HepG2 (cell line): ENCODE results near the gene TEKTIP1. TPM values are rescaled to one million over a fixed set of nuclear protein-coding genes. Genes with fewer than 3 reads are reported as not detected.

Source experiments
- ARNT ChIP-seq: fragments of 450-650 bp; IDR thresholded peaks from 2 replicates; pipeline ENCODE4 v1.6.1; 2017
- ELF3 ChIP-seq: IDR thresholded peaks from 2 replicates; pipeline ENCODE4 v1.6.1; 2016; ENCODE audit warnings: missing genetic modification reagents, missing compliant biosample characterization
- GABPA ChIP-seq, 2 experiments: IDR thresholded peaks; 2 replicates each; pipeline ENCODE4 v1.6.1; 2011 to 2016; ENCODE audit warnings: low read depth in 2 of 2, low read length in 1 of 2, missing biosample characterization in 1 of 2, missing genetic modification characterization in 1 of 2
- MED8 ChIP-seq: sonication (generic); formaldehyde crosslinking; IDR thresholded peaks from 2 replicates; pipeline ENCODE4 v1.8.1; 2023; ENCODE audit warnings: mild to moderate bottlenecking, missing genetic modification reagents; ENCODE audit not compliant: insufficient replicate concordance
- NFE2L2 ChIP-seq: fragments of 150-350 bp; IDR thresholded peaks from 2 replicates; pipeline ENCODE4 v1.6.1; 2014; ENCODE audit warnings: low read length
- NR1H2 ChIP-seq: sonication (generic); formaldehyde crosslinking; IDR thresholded peaks from 2 replicates; pipeline ENCODE4 v1.8.1; 2022; ENCODE audit warnings: low read depth, missing genetic modification reagents, borderline replicate concordance
- ZFAT ChIP-seq: sonication (generic); formaldehyde crosslinking; conservative IDR thresholded peaks from 2 replicates; pipeline ENCODE4 v1.8.1; 2023; ENCODE audit warnings: missing genetic modification reagents, inconsistent platforms
- ZNF10 ChIP-seq: sonication (generic); formaldehyde crosslinking; IDR thresholded peaks from 2 replicates; pipeline ENCODE4 v1.4.0; 2020; ENCODE audit warnings: mild to moderate bottlenecking, low read depth, missing genetic modification reagents, borderline replicate concordance
- ZNF547 ChIP-seq: sonication (generic); formaldehyde crosslinking; IDR thresholded peaks from 2 replicates; pipeline ENCODE4 v1.5.1; 2020; ENCODE audit warnings: mild to moderate bottlenecking, missing genetic modification reagents
- ZNF614 ChIP-seq: IDR thresholded peaks from 2 replicates; pipeline ENCODE4 v1.6.1; 2018; ENCODE audit warnings: missing biosample characterization, missing genetic modification reagents, inconsistent platforms, borderline replicate concordance
- ZNF713 ChIP-seq: sonication (generic); formaldehyde crosslinking; IDR thresholded peaks from 2 replicates; pipeline ENCODE4 v1.4.0; 2020; ENCODE audit warnings: mild to moderate bottlenecking, missing genetic modification reagents
- ZNF782 ChIP-seq: sonication (generic); formaldehyde crosslinking; IDR thresholded peaks from 2 replicates; pipeline ENCODE4 v1.4.0; 2020; ENCODE audit warnings: missing genetic modification reagents, mild to moderate bottlenecking, borderline replicate concordance
- ZSCAN9 ChIP-seq: IDR thresholded peaks from 2 replicates; pipeline ENCODE4 v1.6.1; 2016; ENCODE audit warnings: borderline replicate concordance
- polyA plus RNA-seq, 8 experiments: library from polyadenylated mRNA; depleted of rRNA in 3 of 8; stranded (reverse) in 7 of 8; unstranded in 1 of 8; fragments of >200 nt; fragmentation: Illumina TruSeq in 4 of 8; extraction: Trizol in 4 of 8; gene quantifications; 2 replicates each; pipeline versions ENCODE4 v1.2.1 to v1.2.3, GENCODE V29; 2011 to 2016; ENCODE audit warnings: low read depth in 4 of 8, missing spikeins in 1 of 8, mixed read lengths in 1 of 8; ENCODE audit not compliant: insufficient read depth in 1 of 8
- total RNA-seq, 5 experiments: library from RNA; depleted of rRNA; stranded (reverse); fragments of >200 nt; fragmentation: Illumina TruSeq; extraction: Trizol; gene quantifications; 2 replicates each; pipeline ENCODE4 v1.2.3, GENCODE V29; 2016; ENCODE audit warnings: low read depth in 1 of 5
- TF ChIP-seq, protein P1 (sequence below): sonication (generic); formaldehyde crosslinking; IDR thresholded peaks from 2 replicates; pipeline ENCODE4 v1.5.1; 2020; ENCODE audit warnings: mild to moderate bottlenecking, missing genetic modification reagents
- TF ChIP-seq, protein P2 (sequence below): sonication (generic); formaldehyde crosslinking; IDR thresholded peaks from 2 replicates; pipeline ENCODE4 v1.4.0; 2020; ENCODE audit warnings: low read depth, missing genetic modification reagents
- TF ChIP-seq, protein P3 (sequence below): sonication (generic); formaldehyde crosslinking; IDR thresholded peaks from 2 replicates; pipeline ENCODE4 v1.4.0; 2020; ENCODE audit warnings: mild to moderate bottlenecking, low read depth, missing genetic modification reagents
- TF ChIP-seq, protein P4 (sequence below): IDR thresholded peaks from 2 replicates; pipeline ENCODE4 v1.6.1; 2016; ENCODE audit warnings: mild to moderate bottlenecking
- TF ChIP-seq, protein P5 (sequence below): sonication (generic); formaldehyde crosslinking; IDR thresholded peaks from 2 replicates; pipeline ENCODE4 v1.5.1; 2020; ENCODE audit warnings: missing genetic modification reagents, mild to moderate bottlenecking, borderline replicate concordance

Gene TEKTIP1
- total and polyA plus RNA-seq, 2 of the 13 experiments (the other 11 are each of a cell fraction or from before 2014, with no cell fraction given): not detected

DNA sequence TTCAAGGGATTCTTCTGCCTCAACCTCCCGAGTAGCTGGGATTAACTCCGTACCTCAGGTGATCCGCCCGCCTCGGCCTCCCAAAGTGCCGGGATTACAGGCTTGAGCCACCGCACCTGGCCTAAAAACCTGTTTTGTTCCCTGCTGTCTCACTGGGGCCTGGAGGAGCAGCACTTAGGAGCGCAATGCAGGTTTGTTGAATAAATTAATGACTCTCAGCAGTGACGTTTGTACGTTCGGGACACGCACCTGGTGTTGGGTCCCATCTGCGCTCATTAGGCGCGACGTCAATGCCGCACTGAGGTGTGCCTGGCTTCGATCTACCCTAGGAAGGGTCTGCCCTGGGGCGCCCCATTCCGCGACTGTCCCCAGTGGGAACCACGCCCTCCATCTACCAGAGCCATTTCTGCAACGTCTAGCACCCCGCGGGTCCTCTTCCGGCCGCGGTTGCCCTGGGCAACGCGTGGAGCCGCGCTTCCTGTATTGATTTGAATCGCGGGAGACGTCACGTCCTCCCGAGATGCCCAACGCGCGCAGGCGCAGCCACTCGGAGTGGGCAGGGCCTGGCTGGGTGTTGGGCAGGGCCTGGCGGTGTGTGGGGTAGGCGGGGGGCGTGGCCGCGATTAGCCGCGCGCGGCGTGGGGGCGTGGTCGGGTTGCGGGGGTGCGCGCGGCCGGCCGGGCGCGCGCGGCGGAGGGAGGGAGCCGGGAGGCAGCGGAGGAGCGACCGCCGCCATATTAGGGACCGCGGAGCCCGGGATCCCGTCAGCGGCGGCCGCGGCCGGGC, 33.2 kb upstream of the TEKTIP1 start, which contains the start of gene FZR1 (continued):
- TF ChIP-seq, protein P1, sequence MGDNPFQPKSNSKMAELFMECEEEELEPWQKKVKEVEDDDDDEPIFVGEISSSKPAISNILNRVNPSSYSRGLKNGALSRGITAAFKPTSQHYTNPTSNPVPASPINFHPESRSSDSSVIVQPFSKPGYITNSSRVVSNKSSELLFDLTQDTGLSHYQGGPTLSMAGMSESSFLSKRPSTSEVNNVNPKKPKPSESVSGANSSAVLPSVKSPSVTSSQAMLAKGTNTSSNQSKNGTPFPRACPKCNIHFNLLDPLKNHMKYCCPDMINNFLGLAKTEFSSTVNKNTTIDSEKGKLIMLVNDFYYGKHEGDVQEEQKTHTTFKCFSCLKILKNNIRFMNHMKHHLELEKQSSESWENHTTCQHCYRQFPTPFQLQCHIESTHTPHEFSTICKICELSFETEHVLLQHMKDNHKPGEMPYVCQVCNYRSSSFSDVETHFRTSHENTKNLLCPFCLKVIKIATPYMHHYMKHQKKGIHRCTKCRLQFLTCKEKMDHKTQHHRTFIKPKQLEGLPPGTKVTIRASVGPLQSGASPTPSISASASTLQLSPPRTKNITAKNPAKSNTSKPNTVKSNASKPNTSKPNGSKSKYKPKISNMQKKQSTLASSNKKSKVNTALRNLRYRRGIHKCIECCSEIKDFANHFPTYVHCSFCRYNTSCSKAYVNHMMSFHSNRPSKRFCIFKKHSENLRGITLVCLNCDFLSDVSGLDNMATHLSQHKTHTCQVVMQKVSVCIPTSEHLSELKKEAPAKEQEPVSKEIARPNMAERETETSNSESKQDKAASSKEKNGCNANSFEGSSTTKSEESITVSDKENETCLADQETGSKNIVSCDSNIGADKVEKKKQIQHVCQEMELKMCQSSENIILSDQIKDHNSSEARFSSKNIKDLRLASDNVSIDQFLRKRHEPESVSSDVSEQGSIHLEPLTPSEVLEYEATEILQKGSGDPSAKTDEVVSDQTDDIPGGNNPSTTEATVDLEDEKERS (CRISPR knock-in tag): no peak
- TF ChIP-seq ARNT: no peak
- TF ChIP-seq, protein P2, sequence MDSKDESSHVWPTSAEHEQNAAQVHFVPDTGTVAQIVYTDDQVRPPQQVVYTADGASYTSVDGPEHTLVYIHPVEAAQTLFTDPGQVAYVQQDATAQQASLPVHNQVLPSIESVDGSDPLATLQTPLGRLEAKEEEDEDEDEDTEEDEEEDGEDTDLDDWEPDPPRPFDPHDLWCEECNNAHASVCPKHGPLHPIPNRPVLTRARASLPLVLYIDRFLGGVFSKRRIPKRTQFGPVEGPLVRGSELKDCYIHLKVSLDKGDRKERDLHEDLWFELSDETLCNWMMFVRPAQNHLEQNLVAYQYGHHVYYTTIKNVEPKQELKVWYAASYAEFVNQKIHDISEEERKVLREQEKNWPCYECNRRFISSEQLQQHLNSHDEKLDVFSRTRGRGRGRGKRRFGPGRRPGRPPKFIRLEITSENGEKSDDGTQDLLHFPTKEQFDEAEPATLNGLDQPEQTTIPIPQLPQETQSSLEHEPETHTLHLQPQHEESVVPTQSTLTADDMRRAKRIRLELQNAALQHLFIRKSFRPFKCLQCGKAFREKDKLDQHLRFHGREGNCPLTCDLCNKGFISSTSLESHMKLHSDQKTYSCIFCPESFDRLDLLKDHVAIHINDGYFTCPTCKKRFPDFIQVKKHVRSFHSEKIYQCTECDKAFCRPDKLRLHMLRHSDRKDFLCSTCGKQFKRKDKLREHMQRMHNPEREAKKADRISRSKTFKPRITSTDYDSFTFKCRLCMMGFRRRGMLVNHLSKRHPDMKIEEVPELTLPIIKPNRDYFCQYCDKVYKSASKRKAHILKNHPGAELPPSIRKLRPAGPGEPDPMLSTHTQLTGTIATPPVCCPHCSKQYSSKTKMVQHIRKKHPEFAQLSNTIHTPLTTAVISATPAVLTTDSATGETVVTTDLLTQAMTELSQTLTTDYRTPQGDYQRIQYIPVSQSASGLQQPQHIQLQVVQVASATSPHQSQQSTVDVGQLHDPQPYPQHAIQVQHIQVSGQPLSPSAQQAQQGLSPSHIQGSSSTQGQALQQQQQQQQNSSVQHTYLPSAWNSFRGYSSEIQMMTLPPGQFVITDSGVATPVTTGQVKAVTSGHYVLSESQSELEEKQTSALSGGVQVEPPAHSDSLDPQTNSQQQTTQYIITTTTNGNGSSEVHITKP (CRISPR knock-in tag): peak; percentile 62; the same call in 1 of the 2 replicates
- 0 out of 2 replicates have a peak, but pooled peaks have one; percentile 59 for TF ChIP-seq ZNF713 (CRISPR knock-in tag)
- TF ChIP-seq ZSCAN9: peak; percentile 69
- TF ChIP-seq, protein P3, sequence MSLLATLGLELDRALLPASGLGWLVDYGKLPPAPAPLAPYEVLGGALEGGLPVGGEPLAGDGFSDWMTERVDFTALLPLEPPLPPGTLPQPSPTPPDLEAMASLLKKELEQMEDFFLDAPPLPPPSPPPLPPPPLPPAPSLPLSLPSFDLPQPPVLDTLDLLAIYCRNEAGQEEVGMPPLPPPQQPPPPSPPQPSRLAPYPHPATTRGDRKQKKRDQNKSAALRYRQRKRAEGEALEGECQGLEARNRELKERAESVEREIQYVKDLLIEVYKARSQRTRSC (CRISPR knock-in tag): no peak
- no peak for TF ChIP-seq ZNF782 (CRISPR knock-in tag)
- TF ChIP-seq ZNF10 (CRISPR knock-in tag): no peak
- no peak for TF ChIP-seq NFE2L2
- TF ChIP-seq MED8 (CRISPR knock-in tag): peak; percentile 52
- TF ChIP-seq ELF3 (CRISPR knock-in tag): peak; percentile 66
- TF ChIP-seq ZFAT: no peak
- peak; percentile 69; the same call in 1 of the 2 replicates for TF ChIP-seq ZNF614 (CRISPR knock-in tag)
- TF ChIP-seq, protein P4, sequence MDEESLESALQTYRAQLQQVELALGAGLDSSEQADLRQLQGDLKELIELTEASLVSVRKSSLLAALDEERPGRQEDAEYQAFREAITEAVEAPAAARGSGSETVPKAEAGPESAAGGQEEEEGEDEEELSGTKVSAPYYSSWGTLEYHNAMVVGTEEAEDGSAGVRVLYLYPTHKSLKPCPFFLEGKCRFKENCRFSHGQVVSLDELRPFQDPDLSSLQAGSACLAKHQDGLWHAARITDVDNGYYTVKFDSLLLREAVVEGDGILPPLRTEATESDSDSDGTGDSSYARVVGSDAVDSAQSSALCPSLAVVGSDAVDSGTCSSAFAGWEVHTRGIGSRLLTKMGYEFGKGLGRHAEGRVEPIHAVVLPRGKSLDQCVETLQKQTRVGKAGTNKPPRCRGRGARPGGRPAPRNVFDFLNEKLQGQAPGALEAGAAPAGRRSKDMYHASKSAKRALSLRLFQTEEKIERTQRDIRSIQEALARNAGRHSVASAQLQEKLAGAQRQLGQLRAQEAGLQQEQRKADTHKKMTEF: peak; percentile 67
- TF ChIP-seq, protein P5, sequence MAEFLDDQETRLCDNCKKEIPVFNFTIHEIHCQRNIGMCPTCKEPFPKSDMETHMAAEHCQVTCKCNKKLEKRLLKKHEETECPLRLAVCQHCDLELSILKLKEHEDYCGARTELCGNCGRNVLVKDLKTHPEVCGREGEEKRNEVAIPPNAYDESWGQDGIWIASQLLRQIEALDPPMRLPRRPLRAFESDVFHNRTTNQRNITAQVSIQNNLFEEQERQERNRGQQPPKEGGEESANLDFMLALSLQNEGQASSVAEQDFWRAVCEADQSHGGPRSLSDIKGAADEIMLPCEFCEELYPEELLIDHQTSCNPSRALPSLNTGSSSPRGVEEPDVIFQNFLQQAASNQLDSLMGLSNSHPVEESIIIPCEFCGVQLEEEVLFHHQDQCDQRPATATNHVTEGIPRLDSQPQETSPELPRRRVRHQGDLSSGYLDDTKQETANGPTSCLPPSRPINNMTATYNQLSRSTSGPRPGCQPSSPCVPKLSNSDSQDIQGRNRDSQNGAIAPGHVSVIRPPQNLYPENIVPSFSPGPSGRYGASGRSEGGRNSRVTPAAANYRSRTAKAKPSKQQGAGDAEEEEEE (CRISPR knock-in tag): no peak
- TF ChIP-seq NR1H2 (CRISPR knock-in tag): no peak
- TF ChIP-seq GABPA (IDR thresholded peaks at IDR 0.05; ENCODE audit: low read depth, low read length): peak; percentile 89
- TF ChIP-seq GABPA (CRISPR knock-in tag; IDR thresholded peaks at IDR 0.05; ENCODE audit: low read depth): peak; percentile 96
- peak; percentile 60 for TF ChIP-seq ZNF547 (CRISPR knock-in tag)
